GM12891 (cell line): ENCODE data around the gene SMG6.

ENCODE experiments used
- DNase-seq: peaks from one replicate; pipeline ENCODE4 v3.0.0; 2011; ENCODE audit warnings: low spot score; ENCODE audit not compliant: insufficient read length
- FAIRE-seq: peaks from 2 replicates; lab custom pipeline; 2011; peaks lifted over from hg19 to GRCh38; lab: Jason Lieb, UNC
- PAX5 ChIP-seq: IDR thresholded peaks from 2 replicates; pipeline ENCODE4 v1.6.1; 2011; ENCODE audit warnings: low read length, moderate library complexity, mild to moderate bottlenecking; ENCODE audit not compliant: insufficient read depth, severe bottlenecking
- POLR2A ChIP-seq: IDR thresholded peaks from 2 replicates; pipeline ENCODE4 v1.6.1; 2011; ENCODE audit warnings: low read depth, low read length, control low read depth
- POLR2AphosphoS5 ChIP-seq: IDR thresholded peaks from 2 replicates; pipeline ENCODE4 v1.6.1; 2011; ENCODE audit warnings: low read depth, low read length, control low read depth
- POU2F2 ChIP-seq: IDR thresholded peaks from 2 replicates; pipeline ENCODE4 v1.6.1; 2011; ENCODE audit warnings: low read depth, mild to moderate bottlenecking, control low read depth, low read length, moderate library complexity
- SPI1 ChIP-seq: IDR thresholded peaks from 2 replicates; pipeline ENCODE4 v1.6.1; 2011; ENCODE audit warnings: low read depth, low read length, control low read depth
- TAF1 ChIP-seq: IDR thresholded peaks from 2 replicates; pipeline ENCODE4 v1.6.1; 2011; ENCODE audit warnings: low read depth, low read length, control low read depth

The SMG6 gene

DNA sequence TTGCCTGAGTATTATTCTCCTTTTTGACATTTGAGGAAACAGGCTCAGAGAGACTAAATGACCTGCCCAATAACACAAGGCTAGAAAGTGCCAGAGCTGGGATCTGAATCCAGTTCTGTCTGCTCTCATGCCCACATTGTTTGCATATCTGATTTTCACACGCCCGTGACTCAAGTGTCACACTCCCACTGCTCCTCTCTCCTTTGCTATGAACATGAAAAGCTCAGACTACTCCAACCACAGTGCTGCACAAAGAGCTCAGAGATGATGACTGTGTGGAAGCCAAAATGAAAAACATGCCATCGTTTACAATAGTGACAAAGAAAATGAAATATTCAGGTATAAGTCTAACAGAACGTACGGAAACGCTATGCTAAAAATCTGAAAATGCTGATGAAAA, 107.9 kb downstream of the SMG6 start:
- TF ChIP-seq SPI1, result no peak
- no peak for TF ChIP-seq PAX5
- no peak for TF ChIP-seq POLR2AphosphoS5
- peak; percentile 98 for TF ChIP-seq POU2F2
- TF ChIP-seq TAF1, result no peak
- DNase-seq, result no peak
- peak; percentile 82 for FAIRE-seq

DNA sequence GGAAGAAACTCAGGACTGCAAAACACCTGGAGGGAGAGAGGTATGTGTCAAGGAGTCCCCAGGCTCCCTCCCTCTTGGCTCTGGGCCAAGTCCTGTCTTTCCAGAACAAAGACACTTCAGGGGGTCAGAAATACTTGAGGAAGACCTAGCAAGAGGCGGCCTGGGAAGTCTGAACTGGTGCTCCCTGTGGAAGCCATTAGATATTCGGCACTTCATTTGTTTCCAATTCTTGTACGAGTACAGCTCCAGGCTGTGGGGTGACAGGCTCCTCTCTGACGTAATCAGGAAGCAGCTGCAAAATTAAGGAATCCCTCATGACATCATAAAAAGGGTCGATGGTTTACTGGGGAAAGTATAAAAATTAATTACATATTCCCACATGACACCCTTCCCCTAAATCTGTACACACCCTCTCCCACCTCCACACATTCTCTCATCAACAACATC, 108.7 kb downstream of the SMG6 start:
- DNase-seq, result no peak
- TF ChIP-seq POLR2A, result no peak
- TF ChIP-seq TAF1, result no peak
- TF ChIP-seq POLR2AphosphoS5, result no peak
- no peak for TF ChIP-seq POU2F2
- no peak for FAIRE-seq

DNA sequence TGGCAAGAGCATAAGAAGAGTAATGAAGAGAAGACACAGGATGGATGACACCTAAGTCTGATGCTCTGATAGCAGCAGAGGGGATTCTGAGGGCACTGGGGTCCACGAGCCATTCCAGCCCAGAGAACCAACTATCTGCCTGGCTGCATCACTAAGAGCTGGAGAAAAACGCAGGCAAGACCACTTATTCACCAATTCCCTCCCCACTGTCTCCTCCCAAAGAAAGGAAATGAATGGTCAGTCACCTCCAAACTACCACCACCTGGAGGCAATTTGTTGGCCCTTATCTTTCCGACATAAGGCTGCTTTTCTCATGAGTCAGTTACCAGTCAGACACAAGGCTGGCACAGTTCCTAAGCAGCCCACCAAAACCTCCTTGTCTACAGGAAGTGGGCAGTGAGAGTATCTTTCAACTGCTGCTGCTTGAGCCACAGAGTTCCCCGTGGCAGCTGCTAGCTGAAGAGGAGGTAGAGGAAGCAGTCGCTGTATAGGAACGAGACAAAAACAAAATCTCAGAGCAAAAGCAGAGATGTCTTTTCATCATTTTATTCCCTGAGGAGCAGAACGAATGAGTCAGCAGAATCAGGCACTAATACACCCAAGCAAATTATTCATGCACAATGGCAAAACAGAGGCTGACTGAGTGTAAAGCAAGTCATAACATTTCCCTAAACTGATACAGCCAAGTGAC, 111.1 kb downstream of the SMG6 start:
- FAIRE-seq (peak; percentile 85), DNase-seq (no peak)
- TF ChIP-seq PAX5 (no peak), POLR2AphosphoS5 (no peak), SPI1 (no peak), TAF1 (no peak), POLR2A (no peak), POU2F2 (no peak)

DNA sequence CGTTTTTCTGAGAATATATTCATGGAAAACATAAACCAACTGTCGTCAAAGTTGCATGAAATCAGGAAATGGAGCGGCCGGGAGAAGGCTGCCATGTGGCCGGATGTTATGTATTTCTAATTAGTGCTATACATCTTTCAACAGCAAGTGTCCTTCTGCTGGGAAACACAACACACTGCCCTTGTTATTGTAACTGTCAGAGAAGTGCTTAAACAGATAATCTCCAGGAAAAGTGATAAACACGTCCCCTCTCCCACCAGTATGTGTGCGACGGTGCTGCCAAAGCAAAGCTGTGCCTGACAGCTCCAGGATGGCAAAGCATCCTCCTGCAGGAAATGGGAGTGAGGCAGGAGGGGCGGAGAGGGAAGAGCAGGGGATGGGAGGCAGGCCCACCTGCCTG, 111.8 kb downstream of the SMG6 start:
- no peak for FAIRE-seq
- no peak for TF ChIP-seq POU2F2
- no peak for TF ChIP-seq PAX5
- no peak for TF ChIP-seq TAF1
- no peak for TF ChIP-seq POLR2A
- no peak for DNase-seq

DNA sequence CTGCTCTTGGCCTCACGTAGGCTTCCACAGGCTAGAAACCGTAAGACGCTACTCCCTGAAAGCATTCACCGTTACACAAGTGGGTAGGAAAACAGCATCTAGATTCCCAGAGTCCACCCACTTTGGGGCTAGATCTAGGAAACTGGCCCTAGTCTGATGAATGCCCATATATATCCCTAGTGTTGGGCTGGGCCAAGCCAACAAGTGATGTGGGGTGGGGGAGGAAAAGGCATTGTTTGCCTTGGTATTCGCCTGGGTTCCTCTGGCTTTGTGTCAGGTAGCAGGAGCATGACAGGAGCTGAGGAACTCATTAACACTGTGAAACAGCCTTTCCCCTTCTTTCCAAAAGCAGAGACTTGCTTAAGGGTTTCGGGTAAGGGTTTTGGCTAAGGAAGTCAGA, 112.4 kb downstream of the SMG6 start:
- TF ChIP-seq POLR2AphosphoS5 (no peak), POU2F2 (no peak), PAX5 (no peak), POLR2A (no peak)
- FAIRE-seq (no peak), DNase-seq (no peak)

DNA sequence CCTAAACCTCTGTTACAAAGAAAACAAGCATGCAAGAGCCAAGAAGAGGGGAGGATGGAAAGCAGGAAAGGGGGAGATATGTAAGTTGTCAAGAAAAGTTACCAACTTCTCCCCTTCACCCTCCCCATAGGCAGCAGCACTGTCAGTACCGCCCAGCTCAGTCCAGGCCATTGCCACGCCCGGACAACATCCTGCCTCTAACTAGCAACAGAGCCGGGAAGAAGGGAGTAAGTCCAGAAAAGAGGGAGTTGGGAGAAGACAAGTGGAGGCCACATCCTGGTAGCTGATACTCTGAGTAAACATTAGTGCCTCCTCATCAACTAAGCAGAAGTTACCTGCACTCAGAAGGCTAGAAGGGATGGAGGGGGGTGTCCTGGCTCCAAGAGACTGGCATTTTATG, 113.6 kb downstream of the SMG6 start:
- no peak for DNase-seq
- FAIRE-seq, result no peak
- TF ChIP-seq PAX5 (no peak), POLR2AphosphoS5 (no peak), POU2F2 (no peak), SPI1 (no peak), POLR2A (no peak), TAF1 (no peak)

DNA sequence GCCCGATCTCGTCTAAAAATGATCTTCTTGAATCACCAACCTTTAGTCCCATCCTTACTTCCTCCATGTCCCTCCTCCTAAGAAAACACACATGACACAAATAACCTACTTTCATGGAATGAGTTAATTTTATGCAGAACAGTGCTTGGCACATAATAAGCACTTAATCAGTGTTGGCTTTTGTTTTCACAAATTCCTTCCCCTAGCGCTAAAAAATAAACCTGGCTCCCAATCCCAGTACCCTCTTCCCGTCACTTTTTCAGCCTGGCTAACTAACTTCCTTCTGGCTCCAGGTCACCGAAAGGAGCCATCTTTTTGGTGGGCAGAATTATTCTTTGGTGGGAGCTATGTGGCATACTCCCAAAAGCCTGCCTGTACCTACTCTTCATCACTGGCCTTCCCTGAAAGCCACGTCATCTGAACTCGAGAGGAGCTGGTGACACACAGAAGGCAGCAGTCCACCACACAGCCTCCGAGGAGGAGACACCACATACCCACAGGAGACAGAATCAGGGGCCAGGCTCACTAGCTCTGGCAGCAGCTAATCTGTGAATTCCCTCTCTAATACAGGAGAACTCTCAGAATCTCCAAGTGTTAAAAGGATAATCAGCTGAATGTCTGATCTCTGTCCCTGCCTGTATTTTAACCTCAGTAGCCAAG, 114.5 kb downstream of the SMG6 start:
- TF ChIP-seq POLR2A (no peak), PAX5 (no peak), POU2F2 (no peak), POLR2AphosphoS5 (no peak), SPI1 (no peak), TAF1 (no peak)
- no peak for FAIRE-seq
- DNase-seq, result no peak

DNA sequence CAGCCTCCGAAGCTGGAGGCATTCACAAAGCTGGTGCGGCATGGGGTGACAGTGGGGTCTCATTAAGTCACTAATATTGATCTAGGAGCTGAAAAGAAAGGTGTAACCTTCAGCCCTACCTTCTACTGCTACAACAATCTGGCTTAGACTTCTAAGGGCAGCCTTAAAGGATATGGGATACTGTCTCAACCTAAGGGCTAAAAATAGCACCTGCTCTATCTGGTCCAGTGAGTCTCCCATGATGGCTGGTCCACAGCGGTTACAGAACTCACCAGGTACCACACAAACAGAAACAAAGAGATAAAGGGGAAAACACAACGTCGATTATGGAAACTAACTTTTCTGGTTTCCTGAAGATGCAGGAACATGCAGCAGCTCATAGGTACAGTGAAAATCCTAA, 115.8 kb downstream of the SMG6 start:
- FAIRE-seq, result no peak
- no peak for TF ChIP-seq POLR2AphosphoS5
- TF ChIP-seq TAF1, result no peak
- TF ChIP-seq SPI1, result no peak
- no peak for TF ChIP-seq PAX5
- TF ChIP-seq POLR2A, result no peak
- TF ChIP-seq POU2F2, result no peak
- no peak for DNase-seq

DNA sequence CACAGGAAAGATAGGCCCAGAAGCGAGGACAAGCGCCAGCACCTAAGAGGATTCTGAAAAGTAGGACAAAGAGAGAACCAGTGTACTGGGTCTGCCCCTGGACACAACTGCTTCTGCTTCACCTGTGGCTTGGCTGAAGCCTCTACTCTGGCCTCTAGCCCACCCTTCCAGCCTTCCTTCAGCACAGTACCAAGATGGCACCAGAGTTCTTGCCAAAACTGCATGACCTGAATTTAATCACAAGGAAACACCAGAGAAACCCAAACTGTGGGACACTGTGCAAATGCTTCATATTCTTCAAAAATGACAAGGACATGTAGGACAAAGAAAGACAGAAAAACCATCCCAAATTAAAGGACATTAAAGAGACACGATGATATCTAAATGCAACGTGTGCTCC, 116.6 kb downstream of the SMG6 start:
- FAIRE-seq, result no peak
- DNase-seq, result no peak
- TF ChIP-seq TAF1 (no peak), SPI1 (no peak), PAX5 (no peak), POU2F2 (no peak), POLR2AphosphoS5 (no peak), POLR2A (no peak)
